ENCODE data around the gene TAGAP.

- no peak for TF ChIP-seq SP1 (IDR thresholded peaks at IDR 0.05)
- no peak for TF ChIP-seq ATF3 (IDR thresholded peaks at IDR 0.05)
- no peak for TF ChIP-seq REST (IDR thresholded peaks at IDR 0.05)
- TF ChIP-seq JUND (IDR thresholded peaks at IDR 0.05), result no peak
- no peak for TF ChIP-seq GABPA (IDR thresholded peaks at IDR 0.05 in 1 of 2, conservative IDR thresholded peaks at IDR 0.05 in 1 of 2)
Observed at GRCh38 chr6:159093609-159094443, 49.0 kb upstream of the TAGAP start.
